Hematopoietic multipotent progenitor cell (in vitro differentiated cells): ENCODE data around the gene BABAM2. TPM values are rescaled to one million over a fixed set of nuclear protein-coding genes. Genes with fewer than 3 reads are reported as not detected.

Experiments
- DNase-seq, 3 donors: peaks; one replicate each; pipeline ENCODE4 v3.0.0-alpha.2; 2011 to 2015; ENCODE audit warnings: low read depth in 2 of 3, low spot score in 2 of 3
- total RNA-seq: library from RNA; depleted of rRNA; stranded (reverse); fragments of >200 nt; gene quantifications from one replicate; pipeline ENCODE4 v1.2.3, GENCODE V29; 2012

The BABAM2 gene
- total RNA-seq, 1 donor, result 26.9 TPM

DNA sequence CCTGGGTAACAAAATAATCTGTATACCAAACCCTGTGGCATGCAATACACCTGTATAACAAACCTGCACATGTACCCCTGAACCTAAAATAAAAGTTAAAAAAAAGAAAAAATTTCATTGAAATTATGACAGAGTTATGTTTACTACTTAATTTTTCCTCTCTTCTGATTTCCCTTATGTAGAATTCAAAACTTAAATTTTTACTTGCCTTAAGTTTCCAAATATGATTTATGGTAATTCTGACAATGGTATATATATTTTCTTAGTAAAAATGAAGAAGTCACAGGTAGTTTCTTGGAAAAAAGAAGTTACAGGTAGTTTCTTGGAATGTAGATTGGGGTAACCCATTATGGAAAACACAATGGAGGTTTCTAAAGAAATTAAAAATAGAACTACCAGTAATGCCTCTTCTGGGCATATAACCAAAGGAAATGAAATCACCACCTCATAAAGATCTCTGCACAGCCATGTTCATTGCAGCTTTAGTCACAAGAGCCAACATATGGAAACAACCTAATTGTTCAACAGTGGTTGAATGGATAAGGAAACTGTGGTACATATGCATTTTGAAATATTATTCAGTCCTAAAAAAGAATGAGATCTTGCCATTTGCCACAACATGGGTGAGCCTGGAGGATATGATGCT is 164.9 kb downstream of the BABAM2 start:
- DNase-seq, result no peak

GRCh38 chr2:28058791-28059190 is 168.3 kb downstream of the BABAM2 start:
- DNase-seq, result no peak

DNA sequence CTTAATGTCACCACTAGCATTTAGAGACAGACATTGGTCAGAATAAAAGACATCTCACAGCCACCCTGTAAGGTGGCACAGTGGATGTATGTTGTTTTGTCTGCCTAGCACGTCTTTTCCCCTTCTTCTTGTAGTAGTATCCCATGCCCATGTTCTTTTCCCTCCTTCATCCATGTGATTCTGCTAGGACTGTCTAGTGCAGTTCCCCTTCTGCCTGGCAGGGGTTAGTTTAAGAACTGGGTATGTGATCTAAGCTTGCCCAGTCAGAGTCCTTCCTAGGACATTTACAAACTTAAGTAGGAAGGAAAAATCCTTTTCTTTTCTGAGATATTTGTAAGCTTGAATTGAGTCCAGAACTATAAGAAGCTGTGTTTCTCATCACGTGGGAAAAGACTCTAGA is 172.3 kb downstream of the BABAM2 start:
- no peak for DNase-seq

DNA sequence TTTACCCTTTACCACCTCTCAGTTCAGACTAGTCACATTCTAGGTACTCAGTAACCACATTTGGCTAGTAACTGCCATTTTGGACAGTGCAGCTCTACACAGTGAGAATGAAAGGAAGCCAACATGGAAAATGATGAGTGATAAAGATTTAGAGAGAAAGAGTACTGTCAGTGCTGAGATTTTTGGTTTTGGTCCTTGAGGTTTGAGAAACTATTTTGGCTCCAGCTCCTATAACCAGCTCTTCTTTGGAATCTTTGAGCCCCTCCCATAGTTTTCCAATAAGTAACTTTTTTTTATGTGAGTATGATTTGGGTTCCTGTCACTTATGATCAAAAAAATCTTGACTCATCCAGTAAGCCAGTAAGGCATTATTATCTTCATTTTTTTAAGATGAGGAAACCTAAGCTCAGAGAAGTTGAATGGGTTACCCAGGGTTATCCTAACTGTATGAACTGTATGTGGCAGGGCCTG is 173.0 kb downstream of the BABAM2 start:
- DNase-seq, result no peak

- no peak for DNase-seq
Measured at GRCh38 chr2:28067602-28068001, 177.1 kb downstream of the BABAM2 start.

DNA sequence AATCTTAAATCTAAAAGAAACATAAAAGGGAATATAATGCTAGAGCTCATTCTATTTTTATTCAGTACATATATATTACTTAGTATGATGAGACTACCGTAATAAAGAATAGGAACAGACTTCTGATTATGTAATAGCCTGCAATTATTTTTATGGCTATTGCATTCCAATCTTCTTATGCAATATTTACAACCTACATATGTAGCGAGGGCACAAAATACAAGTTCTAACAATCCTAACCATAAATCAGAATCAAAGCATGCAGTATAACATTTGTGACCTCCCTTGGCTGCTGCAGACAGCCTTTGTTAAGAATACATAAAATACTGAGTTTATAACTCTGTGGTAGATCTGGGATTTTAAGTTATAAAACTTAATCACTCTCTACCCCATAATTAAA is 177.6 kb downstream of the BABAM2 start:
- no peak for DNase-seq

DNA sequence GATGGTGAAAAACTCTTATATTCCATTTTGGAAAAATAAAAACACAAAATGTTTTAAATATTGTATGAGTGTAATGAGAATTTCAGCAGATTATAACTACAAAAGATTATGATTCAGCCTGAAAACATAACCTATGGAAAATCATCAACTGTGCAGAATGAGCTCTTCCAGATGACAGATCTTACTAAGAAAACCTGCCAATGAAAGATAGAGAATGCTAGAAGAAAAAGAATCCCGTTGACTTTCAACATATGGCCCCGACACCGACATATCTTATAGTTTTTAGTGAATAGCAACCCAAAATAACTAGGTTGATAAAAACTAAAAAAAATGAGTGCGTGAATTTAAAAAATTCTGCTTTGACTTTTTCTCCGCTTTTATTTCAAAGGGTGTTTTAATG is 178.0 kb downstream of the BABAM2 start:
- DNase-seq, result no peak

GRCh38 chr2:28071221-28071620 is 180.7 kb downstream of the BABAM2 start:
- DNase-seq, result no peak

- no peak for DNase-seq
Measured at GRCh38 chr2:28074137-28074536, 183.6 kb downstream of the BABAM2 start.

DNA sequence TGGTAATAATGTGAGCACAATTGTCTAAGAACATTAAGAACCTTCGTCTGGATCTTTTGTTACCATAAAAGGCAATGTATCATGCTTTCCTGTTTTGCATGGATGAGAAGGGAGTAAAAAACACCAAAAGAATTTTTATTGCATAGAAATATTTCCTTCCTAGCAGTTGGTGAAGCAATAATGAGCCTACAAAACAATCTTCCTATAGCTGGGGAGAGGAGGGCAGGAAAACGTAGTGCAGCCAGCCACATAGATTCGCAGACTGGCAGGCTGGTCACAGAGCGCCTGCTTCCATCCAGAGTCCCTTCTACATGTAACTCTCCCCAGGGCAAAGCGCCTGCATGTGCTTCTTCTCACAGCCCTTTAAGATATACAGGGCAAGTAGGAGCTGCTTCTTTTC is 190.4 kb downstream of the BABAM2 start:
- DNase-seq, result no peak

- no peak for DNase-seq
Measured at GRCh38 chr2:28082131-28082530, 191.6 kb downstream of the BABAM2 start.

DNA sequence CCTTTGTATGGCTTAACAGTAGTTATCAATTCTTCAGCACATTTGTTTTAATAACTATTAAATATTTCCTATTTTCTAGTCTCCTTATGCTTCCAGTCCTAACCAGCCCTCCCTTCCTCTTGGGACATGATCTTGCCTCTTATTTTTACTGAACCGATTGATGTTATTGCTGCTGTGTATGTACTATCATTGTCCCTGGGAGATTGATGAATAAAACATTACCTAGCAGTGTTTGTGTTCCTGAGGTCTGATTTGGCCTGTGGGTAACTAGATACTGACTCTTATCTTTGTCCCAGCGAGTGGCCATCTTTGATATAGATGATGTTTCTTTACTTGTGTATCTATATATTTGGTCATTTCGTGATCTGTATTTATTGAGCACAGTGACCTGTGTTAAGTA is 192.9 kb downstream of the BABAM2 start:
- no peak for DNase-seq

GRCh38 chr2:28084564-28084963 is 194.0 kb downstream of the BABAM2 start:
- peak in 2 of 3 donors; percentile 1 to 36 for DNase-seq

DNA sequence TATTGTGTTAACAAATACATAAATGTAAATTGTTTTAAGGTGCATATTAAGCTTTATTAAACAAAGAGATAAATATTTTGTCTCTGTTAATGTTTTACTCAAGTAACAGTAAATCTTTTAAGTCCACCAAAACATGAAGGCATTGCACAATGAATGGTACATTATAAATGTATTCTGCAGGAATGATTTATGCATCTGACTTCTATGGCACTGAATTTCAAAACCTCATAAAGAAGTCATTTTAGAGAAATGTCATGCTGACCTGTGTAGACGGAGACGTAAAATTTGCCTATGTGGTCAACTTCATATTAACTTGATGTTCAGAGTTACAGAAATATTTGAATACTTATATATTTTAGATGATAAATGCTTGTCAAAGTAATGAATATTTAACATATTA is 194.7 kb downstream of the BABAM2 start:
- no peak for DNase-seq

DNA sequence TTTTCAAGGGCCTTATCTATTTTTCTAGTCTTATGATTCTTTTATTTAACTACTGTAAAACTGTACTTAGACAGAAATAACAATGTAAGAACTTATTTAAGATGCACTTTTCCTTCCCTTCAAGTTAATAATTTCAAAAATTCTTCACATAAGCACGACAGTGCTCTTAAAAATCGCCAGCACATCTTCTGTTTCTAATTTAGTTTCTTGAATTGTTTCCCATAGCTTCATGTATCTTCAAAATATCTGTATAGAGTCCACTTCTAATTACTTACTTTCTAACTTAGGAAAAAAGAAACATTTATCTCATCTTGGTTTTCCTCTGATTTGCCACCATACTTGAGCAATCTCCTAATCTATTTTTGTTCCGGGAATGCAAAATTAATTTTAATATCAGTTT is 196.1 kb downstream of the BABAM2 start:
- no peak for DNase-seq

GRCh38 chr2:28088970-28089369 is 198.4 kb downstream of the BABAM2 start:
- no peak for DNase-seq

DNA sequence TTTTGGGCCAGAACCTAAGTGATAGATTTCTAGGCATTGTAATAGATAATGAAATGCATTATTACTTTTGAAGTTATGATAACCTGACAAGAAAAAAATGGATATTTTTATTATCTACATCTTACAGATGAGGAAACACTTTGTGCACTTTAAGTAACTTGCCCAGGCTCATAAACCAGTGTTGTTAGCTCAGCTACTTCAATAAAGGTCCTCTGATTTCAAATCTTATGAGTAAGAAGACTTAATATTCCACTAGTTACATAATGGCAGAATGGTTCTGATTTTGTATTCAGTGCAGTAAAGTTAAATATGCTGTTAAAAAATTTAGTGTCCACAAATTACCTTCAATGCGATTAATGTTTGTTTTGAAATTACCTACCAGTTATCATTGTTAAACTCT is 199.0 kb downstream of the BABAM2 start:
- no peak for DNase-seq

- no peak for DNase-seq
Measured at GRCh38 chr2:28093308-28093707, 202.8 kb downstream of the BABAM2 start.

DNA sequence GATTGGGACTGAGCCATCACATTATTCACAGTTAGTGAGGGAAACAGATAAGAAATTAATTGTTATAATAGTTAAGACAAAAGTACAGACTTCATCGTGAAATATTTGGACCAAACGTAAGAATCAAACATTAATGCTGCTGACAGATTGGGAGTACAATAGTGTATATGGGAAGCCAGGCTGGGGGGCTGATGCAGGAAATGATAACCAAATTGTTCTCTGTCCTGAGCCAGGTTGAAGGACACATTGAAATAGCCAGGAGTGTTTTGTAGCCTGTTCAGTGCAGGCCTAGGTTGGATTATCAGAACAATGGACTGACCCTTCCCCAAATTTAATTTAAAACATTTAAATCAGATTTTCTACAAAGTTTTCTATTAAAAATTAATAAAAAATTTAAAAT is 203.2 kb downstream of the BABAM2 start:
- DNase-seq, result no peak

DNA sequence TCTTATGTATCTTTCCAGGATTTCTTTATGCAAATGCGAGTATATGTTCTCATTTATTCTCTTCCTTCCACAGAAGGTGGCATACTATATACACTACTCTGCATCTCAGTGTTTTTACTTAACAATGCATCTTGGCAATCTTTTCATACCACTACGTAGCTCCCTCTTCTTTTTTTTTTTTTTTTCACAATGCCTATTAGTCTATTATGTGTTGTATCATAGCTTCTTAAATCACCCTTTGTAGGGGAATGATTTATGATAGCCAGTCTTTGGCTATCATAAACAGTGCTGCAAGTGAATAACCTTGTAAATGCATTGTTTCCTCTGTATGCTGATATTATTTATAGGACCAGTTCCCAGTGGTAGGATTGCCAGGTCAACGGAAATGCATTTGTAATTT is 204.2 kb downstream of the BABAM2 start:
- no peak for DNase-seq

GRCh38 chr2:28095622-28096021 is 205.1 kb downstream of the BABAM2 start:
- DNase-seq, result no peak

DNA sequence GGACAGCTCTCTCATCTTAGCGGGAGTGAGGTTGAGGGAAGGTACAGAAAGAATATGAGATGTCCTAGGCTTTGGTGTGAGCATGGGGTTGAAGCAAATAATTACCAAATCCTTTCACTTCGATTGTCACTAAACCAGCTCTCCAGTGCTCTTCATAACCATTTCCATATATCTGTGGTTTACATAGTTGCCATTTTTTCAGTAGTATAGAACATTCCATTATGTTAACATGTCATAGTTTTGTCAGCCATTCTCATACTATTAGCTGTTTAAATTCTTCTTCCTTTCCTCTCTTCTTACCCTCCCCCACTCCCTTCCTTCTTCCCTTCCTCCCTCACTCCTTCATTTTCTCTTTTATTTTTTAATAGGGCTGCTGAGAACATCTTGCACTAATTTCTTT is 205.9 kb downstream of the BABAM2 start:
- DNase-seq, result no peak
